GM12878 (cell line): ENCODE measurements around the gene CCNL2. TPM values are rescaled to one million over a fixed set of nuclear protein-coding genes. Genes with fewer than 3 reads are reported as not detected.

Experiments
- ATAC-seq: fragments of 200-7000 bp; cut with Tn5 transposase; 3 replicates; pipeline ENCODE4 v1.9.1; 2020; ENCODE audit warnings: mild to moderate bottlenecking, moderate library complexity
- BruUV-seq: library from RNA; stranded (reverse); fragments of 400-500 nt; replicated peaks from 2 replicates; lab custom pipeline; 2021; lab: Mats Ljungman, UMichigan
- CTCF ChIA-PET: fragments of 300-600 bp; sonication (Branson Sonifier 250); formaldehyde crosslinking; extraction: SDS; loops from one replicate; lab custom pipeline; 2021; ENCODE audit warnings: inconsistent platforms; lab: Yijun Ruan, JAX
- POLR2A ChIA-PET: fragments of 350-600 bp; formaldehyde crosslinking; extraction: SDS; loops from one replicate; lab custom pipeline; 2021; ENCODE audit warnings: inconsistent platforms; lab: Charles Lee
- RAD21 ChIA-PET: fragments of 300-600 bp; sonication (Branson Sonifier 250); formaldehyde crosslinking; loops from one replicate; lab custom pipeline; 2023; ENCODE audit warnings: antibody characterized with exemption; ENCODE audit not compliant: unreplicated experiment; lab: Charles Lee
- SMC1A ChIA-PET: fragments of 300-600 bp; sonication (Branson Sonifier 250); formaldehyde crosslinking; loops from one replicate; lab custom pipeline; 2023; ENCODE audit not compliant: unreplicated experiment, uncharacterized antibody; lab: Charles Lee
- DNase-seq: peaks from one replicate; pipeline ENCODE4 v3.0.0-alpha.2; 2011; ENCODE audit warnings: low read depth, low spot score
- FAIRE-seq: peaks from 3 replicates; lab custom pipeline; 2011; peaks lifted over from hg19 to GRCh38; lab: Jason Lieb, UNC
- H2AFZ ChIP-seq: 2 replicates; pipeline ENCODE4 v1.6.0; 2011; ENCODE audit warnings: low read depth, low read length, control low read depth; ENCODE audit not compliant: control insufficient read depth
- H3K27ac ChIP-seq: 2 replicates; pipeline ENCODE4 v1.5.1; 2011; ENCODE audit warnings: control low read depth; ENCODE audit not compliant: control insufficient read depth, insufficient read depth
- H3K27me3 ChIP-seq, 2 experiments: replicated peaks in 1 of 2; 2 replicates each; pipeline versions ENCODE4 v1.6.0 to v1.6.1; 2011; ENCODE audit warnings: low read length in 1 of 2; ENCODE audit not compliant: control insufficient read depth in 2 of 2, insufficient read depth in 2 of 2
- H3K36me3 ChIP-seq, 2 experiments: 2 replicates each; pipeline ENCODE4 v1.5.1; 2011; ENCODE audit warnings: low read length in 1 of 2; ENCODE audit not compliant: control insufficient read depth in 2 of 2, insufficient read depth in 2 of 2
- H3K4me1 ChIP-seq: 2 replicates; pipeline ENCODE4 v1.6.1; 2011; ENCODE audit warnings: mild to moderate bottlenecking, low read length, moderate library complexity, mixed read lengths; ENCODE audit not compliant: control insufficient read depth, insufficient read depth
- H3K4me2 ChIP-seq: 2 replicates; pipeline ENCODE4 v1.6.0; 2011; ENCODE audit warnings: control low read depth; ENCODE audit not compliant: control insufficient read depth, insufficient read depth
- H3K4me3 ChIP-seq: fragments of 200-600 bp; sonication (generic); 2 replicates; pipeline ENCODE4 v1.5.1; 2016
- H3K79me2 ChIP-seq: 2 replicates; pipeline ENCODE4 v1.6.0; 2011; ENCODE audit warnings: low read length; ENCODE audit not compliant: control insufficient read depth, insufficient read depth
- H3K9ac ChIP-seq: 2 replicates; pipeline ENCODE4 v1.8.0; 2011; ENCODE audit warnings: low read length, control low read depth, mixed read lengths; ENCODE audit not compliant: control insufficient read depth, insufficient read depth
- H3K9me3 ChIP-seq: replicated peaks from 3 replicates; pipeline ENCODE4 v1.5.1; 2011; ENCODE audit warnings: mild to moderate bottlenecking, low read length; ENCODE audit not compliant: control insufficient read depth, insufficient read depth
- H4K20me1 ChIP-seq: 2 replicates; pipeline ENCODE4 v1.6.0; 2011; ENCODE audit not compliant: control insufficient read depth, insufficient read depth
- SRF ChIP-seq, 2 experiments: IDR thresholded peaks; 2 replicates each; pipeline ENCODE4 v1.6.1; 2011; ENCODE audit warnings: low read depth in 2 of 2, low read length in 2 of 2, mild to moderate bottlenecking in 1 of 2, moderate library complexity in 1 of 2
- WGBS: methylation state at CpG from one replicate; pipeline ENCODE4 v1.1.6; 2016; ENCODE audit warnings: low lambda C conversion rate; ENCODE audit not compliant: insufficient replicate concordance, insufficient coverage; ENCODE audit errors: missing lambda C conversion rate; 5-methylcytosine and 5-hydroxymethylcytosine counted together
- in situ Hi-C: fragments of 300-500 bp; cut with MboI; formaldehyde crosslinking; loops from 9 replicates; pipeline ENCODE4 v1.14.3; 2018; ENCODE audit warnings: mixed read lengths
- intact Hi-C: fragments of 100-400 bp; cut with micrococcal nuclease; formaldehyde crosslinking; loops from one replicate; pipeline ENCODE4 v1.14.2; 2022; ENCODE audit not compliant: unreplicated experiment
- polyA plus RNA-seq, 11 experiments: library from polyadenylated mRNA; depleted of rRNA in 4 of 11; unstranded in 6 of 11; stranded (reverse) in 5 of 11; fragments of >200 nt; fragmentation: Nextera tagmentation in 4 of 11; fragmentation: Illumina TruSeq in 1 of 11; extraction: Ambion mirVana in 4 of 11; extraction: Trizol in 1 of 11; gene quantifications; 1 replicate in 1 of 11; 2 replicates in 10 of 11; pipeline versions ENCODE4 v1.2.1 to v1.2.3, GENCODE V29; 2011 to 2016; ENCODE audit warnings: inconsistent platforms in 2 of 11, missing spikeins in 2 of 11, low read depth in 1 of 11
- total RNA-seq, 4 experiments: library from RNA; depleted of rRNA in 3 of 4; stranded (reverse); fragments of >200 nt in 3 of 4; fragmentation: Illumina TruSeq in 1 of 4; extraction: Trizol in 1 of 4; gene quantifications; 2 replicates each; pipeline versions ENCODE4 v1.2.1 to v1.2.3, GENCODE V29; 2013 to 2021
- TF ChIP-seq, protein P1 (sequence below): fragments of 450-650 bp; IDR thresholded peaks from 2 replicates; pipeline ENCODE4 v1.6.1; 2017; ENCODE audit warnings: mild to moderate bottlenecking, moderate library complexity

Gene CCNL2
- total and polyA plus RNA-seq, 10 of the 15 experiments (the other 5 are each of a cell fraction or from before 2014, with no cell fraction given) = 2.1 to 143 (median 101) TPM

- Histone ChIP-seq H3K36me3 (peaks cover 42 to 43% of the 10 kb centered on the region in 2 experiments), H3K4me2 (no peak overlapping the region), H3K4me1 (no peaks in the 10 kb centered on the region), H3K4me3 (no peak overlapping the region), H2AFZ (no peak overlapping the region), H3K27me3 (no peaks in the 10 kb centered on the region), H3K27ac (no peak overlapping the region), H4K20me1 (no peaks in the 10 kb centered on the region), H3K79me2 (peaks cover 1% of the 10 kb centered on the region; the same call in 1 of the 2 replicates), H3K9me3 (no peaks in the 10 kb centered on the region), H3K9ac (no peak overlapping the region)
- CTCF ChIA-PET = interaction anchor here (0.9 to 1.4 kb wide), 2 partner anchors 11 to 14 kb away, joined by 3 to 4 read pairs; partner anchors contain the start of gene CCNL2
- in situ Hi-C loops = no loop called here
- POLR2A ChIA-PET = no interaction called here
- DNase-seq = no peak
- TF ChIP-seq SRF (IDR thresholded peaks at IDR 0.05; ENCODE audit: low read depth in 2 of 2, low read length in 2 of 2) = no peak
- TF ChIP-seq, protein P1, sequence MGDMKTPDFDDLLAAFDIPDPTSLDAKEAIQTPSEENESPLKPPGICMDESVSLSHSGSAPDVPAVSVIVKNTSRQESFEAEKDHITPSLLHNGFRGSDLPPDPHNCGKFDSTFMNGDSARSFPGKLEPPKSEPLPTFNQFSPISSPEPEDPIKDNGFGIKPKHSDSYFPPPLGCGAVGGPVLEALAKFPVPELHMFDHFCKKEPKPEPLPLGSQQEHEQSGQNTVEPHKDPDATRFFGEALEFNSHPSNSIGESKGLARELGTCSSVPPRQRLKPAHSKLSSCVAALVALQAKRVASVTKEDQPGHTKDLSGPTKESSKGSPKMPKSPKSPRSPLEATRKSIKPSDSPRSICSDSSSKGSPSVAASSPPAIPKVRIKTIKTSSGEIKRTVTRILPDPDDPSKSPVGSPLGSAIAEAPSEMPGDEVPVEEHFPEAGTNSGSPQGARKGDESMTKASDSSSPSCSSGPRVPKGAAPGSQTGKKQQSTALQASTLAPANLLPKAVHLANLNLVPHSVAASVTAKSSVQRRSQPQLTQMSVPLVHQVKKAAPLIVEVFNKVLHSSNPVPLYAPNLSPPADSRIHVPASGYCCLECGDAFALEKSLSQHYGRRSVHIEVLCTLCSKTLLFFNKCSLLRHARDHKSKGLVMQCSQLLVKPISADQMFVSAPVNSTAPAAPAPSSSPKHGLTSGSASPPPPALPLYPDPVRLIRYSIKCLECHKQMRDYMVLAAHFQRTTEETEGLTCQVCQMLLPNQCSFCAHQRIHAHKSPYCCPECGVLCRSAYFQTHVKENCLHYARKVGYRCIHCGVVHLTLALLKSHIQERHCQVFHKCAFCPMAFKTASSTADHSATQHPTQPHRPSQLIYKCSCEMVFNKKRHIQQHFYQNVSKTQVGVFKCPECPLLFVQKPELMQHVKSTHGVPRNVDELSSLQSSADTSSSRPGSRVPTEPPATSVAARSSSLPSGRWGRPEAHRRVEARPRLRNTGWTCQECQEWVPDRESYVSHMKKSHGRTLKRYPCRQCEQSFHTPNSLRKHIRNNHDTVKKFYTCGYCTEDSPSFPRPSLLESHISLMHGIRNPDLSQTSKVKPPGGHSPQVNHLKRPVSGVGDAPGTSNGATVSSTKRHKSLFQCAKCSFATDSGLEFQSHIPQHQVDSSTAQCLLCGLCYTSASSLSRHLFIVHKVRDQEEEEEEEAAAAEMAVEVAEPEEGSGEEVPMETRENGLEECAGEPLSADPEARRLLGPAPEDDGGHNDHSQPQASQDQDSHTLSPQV = no peak
- SMC1A ChIA-PET = no interaction called here
- no TSS peak for BruUV-seq
- intact Hi-C loops = no loop called here
- ATAC-seq = no peak
- RAD21 ChIA-PET = no interaction called here
- 89% methylated on average over 16 of the region's 16 CpGs for WGBS
- no peak for FAIRE-seq
Observed at GRCh38 chr1:1388078-1388472, 11.1 kb downstream of the CCNL2 start.
